NCI-H510A treated with DMSO at 0.1 percent for 48 hours (cell line): ENCODE results near the gene C3.
"Not testable (repeated sequence)": the region's sequence is repeated elsewhere in the genome, so short reads cannot be mapped to it uniquely, and the experiment has no call there.

Experiments
- DNase-seq: peaks from one replicate; lab custom pipeline; 2025; lab: John Stamatoyannopoulos, UW

Gene C3

GRCh38 chr19:6720369-6721137, at the start of gene C3:
Gene C3, minus strand, starts transcription at chr19:6720650. Its CDS starts 61 bp downstream, at chr19:6720589.
- no peak for DNase-seq

GRCh38 chr19:6769006-6769619, 48.7 kb upstream of the C3 start:
- DNase-seq, result no peak

- DNase-seq, result no peak
These were observed 47.9 kb upstream of the C3 start for GRCh38 chr19:6768236-6768785.

- DNase-seq, result no peak
These were observed 47.1 kb upstream of the C3 start, which contains the start of gene SH2D3A for GRCh38 chr19:6767357-6768235. Gene SH2D3A, minus strand, starts transcription at chr19:6767435. Its CDS starts 3,687 bp downstream, at chr19:6763748.

- DNase-seq, result no peak
These were observed 46.6 kb upstream of the C3 start for GRCh38 chr19:6767081-6767356.

- no peak for DNase-seq
These were observed 46.1 kb upstream of the C3 start for GRCh38 chr19:6766357-6767080.

GRCh38 chr19:6765738-6766356, 45.4 kb upstream of the C3 start:
- peak; percentile 51 for DNase-seq

GRCh38 chr19:6762253-6762797, 41.9 kb upstream of the C3 start:
- DNase-seq, result not testable (repeated sequence)

GRCh38 chr19:6761053-6761676, 40.7 kb upstream of the C3 start:
- DNase-seq, result no peak

GRCh38 chr19:6760606-6761005, 40.2 kb upstream of the C3 start:
- no peak for DNase-seq

- no peak for DNase-seq
These were observed 34.4 kb upstream of the C3 start for GRCh38 chr19:6754653-6755463.

- DNase-seq, result no peak
These were observed 33.7 kb upstream of the C3 start for GRCh38 chr19:6754136-6754535.

- DNase-seq, result no peak
These were observed 33.0 kb upstream of the C3 start for GRCh38 chr19:6753178-6754031.

- no peak for DNase-seq
These were observed 32.1 kb upstream of the C3 start for GRCh38 chr19:6752256-6753177.

- no peak for DNase-seq
These were observed 30.7 kb upstream of the C3 start for GRCh38 chr19:6751189-6751588.

- no peak for DNase-seq
These were observed 29.6 kb upstream of the C3 start for GRCh38 chr19:6750062-6750461.

- DNase-seq, result not testable (repeated sequence)
These were observed 28.1 kb upstream of the C3 start for GRCh38 chr19:6748543-6748942.

- no peak for DNase-seq
These were observed 25.5 kb upstream of the C3 start for GRCh38 chr19:6745965-6746364.
